Fibroblast of skin of right biceps (primary cell): ENCODE measurements around the gene AK9.

ENCODE experiments used
- DNase-seq: peaks from one replicate; pipeline ENCODE4 v3.0.0-alpha.2; 2013

AK9 gene

DNA sequence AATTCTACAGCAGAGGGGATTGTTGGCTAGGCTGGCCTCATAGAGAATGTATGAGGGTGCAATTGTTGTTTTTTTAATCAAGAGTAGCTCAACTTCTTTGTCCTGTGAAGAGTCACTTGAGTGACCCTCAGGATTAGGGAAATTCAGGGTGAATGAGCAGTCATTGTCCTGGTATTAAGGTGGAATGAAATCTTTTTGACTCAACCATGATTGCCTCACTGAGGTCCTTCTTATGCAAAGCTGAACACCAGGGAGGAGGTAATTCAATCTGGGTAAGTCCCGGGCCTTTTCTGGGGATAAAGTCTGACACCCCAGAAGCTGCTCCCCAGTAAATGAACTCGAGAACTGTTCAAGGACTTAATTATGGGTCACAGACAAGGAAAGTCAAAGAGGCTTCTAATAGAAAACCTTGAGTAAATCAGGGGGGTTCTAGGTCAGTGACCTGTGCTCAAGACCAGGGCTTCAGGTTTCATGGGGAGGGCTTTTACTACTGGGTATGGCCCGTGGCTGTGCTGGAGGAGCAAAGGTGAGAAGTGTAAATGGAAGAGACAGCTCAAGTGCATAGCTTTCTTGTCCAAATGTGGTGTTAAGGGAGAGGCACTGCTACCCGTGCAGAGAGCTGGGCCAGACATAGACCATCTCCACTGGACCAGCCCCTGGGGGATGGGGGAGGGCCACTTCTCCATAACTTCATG lies 182.7 kb downstream of the AK9 start:
- DNase-seq: no peak

DNA sequence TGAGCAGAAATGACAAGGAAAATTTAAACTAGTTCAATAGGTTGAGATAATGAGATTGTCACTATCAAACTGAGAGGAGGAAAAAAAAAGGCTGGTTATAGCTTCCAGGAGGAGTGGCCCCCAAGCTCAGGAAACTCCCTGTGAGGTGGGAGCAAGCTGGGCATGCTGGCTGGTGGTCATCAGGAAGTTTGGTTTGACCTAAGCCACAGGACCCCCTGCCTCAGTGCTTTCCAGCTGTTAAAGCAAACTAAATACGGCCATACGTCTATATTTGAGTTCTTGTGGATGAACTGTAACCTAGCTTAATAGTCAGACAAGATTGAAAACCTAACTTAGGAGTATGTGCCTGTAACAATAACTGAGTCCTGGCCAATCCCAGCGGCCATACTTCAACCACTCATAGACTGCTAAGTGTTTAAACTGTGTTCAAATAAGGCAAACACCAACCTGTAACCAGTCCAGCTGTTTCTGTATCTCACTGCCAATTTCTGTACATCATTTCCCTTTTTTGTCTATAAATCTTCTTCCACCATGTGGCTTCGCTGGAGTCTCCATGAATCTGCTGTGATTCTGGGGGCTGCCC lies 183.4 kb downstream of the AK9 start:
- DNase-seq: no peak

DNA sequence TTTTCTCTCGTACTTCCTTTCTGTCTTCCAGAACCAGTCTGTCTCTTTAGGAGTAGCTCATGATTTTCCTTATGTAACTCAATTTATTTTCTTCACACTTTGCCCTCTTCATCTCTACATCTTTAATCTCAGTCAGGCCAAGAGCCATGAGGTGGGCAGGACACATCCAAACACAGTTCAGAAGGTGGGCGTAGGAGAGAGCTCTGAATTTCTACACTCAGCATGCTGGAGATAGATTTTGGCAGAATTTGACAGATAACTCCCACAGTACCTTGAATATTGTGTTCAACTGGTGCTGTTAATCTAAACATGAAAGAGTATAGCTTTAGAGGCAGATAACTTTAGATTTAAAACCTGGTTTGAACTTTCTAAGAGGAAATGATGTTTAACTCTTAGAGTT lies 184.2 kb downstream of the AK9 start:
- DNase-seq: no peak

DNA sequence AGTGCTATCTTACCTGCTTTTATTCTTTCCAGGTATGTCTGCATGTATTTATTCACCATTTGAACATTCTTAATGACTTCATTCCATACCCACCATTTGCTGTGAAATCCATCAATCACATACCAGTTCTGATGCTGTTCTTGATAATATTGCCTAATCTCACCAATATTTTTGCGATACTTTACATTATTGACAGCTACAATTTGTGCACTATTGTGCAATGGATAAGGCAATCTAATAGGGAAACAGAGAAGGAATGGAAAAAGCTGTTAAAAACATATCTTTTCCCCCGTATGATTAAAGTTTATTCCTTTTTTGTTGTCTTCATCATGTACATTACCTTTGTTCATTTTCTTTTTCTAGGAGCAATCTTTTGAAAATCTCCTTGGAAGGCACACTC lies 184.7 kb downstream of the AK9 start:
- no peak for DNase-seq

DNA sequence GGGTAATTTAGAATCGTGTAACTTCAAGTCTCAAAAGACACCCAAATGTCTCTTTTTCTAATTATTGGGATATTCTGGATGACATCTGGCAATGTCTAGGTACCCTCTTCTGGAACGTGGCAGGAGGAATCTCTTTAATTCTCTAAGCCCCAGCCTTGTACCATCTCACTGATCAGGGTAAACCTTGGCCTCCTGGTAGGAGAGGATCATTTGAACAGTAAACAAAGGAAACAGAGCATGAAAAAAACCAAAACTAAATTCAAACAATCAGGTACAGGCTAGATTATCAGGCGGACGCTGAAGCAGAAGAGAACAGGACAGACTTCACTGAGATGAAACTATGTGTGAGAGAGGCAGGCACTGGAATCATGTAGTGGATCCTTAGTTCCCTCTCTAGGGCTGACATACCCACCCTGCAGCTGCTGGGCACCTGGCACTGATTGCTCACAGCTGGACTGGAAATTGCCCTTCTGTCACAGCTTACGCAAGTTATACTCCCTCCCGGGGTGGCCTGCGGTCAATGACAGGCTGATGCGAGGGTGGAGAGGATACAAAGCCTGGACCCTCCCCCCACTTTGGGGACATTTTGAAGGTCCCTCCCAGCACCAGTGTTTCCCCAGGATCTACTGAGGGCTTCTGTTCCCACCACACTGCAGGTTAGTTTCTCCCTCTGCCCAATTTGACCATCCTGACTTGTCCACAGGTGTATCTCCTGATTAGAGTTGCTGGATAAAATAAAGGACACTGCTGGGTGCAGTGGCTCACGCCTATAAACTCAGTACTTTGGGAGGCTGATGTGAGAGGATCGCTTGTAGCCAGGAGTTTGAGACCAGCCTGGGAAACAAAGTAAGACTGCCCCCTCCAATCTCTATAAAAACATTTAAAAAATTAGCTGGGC lies 187.4 kb downstream of the AK9 start:
- no peak for DNase-seq

DNA sequence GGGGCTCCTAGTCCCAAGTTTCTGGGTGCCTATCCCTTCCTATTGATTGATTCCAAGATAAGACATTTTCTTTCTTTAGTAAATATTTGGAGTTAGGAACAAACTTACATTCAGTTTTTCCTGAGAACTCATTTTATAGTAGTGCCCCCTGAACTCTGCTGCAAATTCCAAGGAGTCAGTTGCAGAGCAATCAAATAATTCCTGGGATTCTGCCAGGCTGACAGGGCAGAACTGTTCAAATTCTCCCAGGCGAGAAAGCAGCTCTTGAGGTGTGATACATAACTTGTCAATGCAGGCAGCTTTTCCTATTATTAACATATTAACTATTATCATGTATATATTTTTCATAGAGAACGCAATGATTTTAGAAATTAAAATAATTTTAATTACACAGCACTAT lies 192.1 kb downstream of the AK9 start:
- no peak for DNase-seq

DNA sequence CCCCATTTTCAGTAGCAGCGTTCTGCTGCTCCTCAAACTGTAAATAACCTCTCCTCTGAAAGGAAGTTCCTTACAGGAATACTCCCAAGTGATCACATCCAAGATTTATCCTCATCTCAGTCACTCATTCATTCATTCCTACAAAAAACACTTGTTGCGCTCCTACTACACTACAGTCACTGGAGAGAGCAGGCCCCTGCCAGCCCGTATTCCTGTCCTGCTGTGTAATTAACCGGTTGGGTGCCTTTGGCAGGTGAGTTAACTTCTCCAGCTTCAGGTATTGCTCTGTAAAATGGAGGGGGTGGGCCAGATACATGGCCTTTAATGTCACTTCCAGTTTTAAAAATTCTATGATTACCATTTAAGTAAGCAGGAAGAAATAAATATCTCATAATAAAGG lies 192.9 kb downstream of the AK9 start:
- DNase-seq: no peak

DNA sequence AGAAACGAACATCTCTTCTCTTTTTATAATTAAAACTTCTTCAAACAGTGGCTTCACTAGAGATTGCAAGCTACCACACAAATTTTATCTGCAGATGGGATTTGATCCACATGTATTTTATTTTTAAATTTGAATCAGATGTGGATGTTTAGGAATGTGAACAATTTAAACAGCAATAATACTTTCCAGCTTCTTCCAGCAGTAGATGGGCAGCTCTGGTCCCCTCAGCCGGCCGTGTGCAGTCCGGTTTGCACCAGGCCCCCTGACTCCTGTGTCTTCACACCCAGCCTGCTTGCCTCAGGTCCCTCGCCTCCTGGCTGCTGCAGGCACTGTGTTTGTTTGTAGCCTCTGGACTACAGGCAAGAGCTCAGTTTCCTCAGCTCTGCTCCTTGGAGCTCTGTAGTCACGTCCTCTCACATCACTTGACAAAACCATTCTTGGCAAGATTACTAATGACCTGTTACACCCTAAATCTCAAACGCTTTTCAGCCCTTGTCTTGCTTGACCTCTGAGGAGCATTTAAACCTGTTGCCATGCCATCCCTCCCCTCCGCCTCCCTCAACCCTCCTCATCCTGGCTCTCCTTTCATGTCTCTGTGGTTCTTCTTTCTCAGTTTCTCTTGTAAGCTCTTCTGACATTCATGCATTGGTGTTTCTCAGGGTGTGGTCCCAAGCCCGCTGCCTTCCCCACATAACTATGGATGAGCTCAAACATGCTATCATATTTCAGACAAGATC lies 194.8 kb downstream of the AK9 start:
- DNase-seq: no peak

DNA sequence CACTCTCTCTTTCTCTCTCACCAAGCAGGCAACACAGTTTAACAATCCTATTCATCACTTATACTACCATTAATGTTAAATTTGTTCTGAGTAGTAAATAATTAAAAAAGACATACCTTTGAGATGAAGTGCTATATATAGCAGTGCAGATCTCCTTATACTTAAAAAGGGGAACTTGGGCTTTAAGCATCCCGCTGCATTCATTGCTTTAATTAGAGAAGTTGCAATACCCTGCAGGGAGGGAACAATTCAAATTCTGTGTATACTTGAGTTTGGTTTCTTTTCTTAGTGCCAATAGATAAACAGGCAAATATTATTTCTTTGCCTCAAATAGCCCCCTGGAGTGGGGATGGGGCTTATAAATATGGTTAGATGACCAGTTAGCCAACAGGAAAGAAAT lies 197.1 kb downstream of the AK9 start:
- DNase-seq: no peak

DNA sequence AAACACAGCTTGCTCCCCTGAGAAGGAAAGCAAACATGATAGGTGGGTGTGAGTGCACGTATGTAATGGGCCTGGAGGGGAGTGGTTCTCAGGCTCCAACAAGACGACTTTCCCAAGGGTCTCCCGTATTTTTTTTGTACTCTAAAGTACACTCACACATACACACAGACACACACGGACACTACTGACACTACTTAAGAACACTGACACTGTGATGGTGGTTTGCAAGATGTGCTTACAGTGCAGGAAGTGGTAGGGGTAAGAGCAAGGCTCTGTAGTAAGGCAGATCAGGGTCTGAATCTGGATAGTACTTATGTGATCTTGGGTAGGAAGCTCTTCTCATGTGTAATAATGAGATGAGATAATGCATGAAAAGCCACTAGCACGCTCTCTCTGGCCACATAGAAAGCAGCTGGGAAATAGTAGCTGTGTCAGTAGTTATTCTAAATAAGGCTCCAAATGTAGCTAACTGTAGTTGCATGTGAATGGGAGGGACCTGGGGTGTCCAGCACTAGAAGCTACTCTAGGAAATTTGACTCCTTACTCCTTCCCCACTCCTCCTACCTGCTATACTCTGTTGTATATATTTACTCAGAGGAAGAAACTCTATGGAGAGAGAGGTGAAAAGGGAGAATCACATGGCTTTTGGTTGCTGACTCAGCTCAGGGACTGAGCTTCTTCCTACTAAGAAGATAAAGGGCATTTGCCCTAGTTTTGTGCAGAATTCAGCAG lies 199.6 kb downstream of the AK9 start:
- DNase-seq: no peak

DNA sequence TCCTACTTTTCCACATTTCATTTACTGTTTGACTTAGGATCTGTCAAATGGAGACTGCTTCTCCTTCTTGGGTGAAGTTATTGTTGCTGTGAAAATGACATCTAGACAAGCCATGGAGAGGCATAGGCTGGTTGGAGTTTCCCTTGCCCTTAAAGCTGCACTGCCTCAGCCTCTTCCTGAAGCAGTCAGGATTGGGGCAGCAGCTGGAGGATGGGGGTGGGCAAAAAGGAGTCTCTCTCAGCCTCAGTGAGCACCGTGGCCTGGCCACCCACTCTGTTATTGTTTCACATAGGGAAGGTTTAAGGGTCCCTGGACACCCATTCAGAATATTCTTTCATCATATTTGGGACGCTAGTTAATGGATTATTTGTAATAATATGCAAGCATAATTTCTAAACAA lies 200.3 kb downstream of the AK9 start:
- DNase-seq: no peak

DNA sequence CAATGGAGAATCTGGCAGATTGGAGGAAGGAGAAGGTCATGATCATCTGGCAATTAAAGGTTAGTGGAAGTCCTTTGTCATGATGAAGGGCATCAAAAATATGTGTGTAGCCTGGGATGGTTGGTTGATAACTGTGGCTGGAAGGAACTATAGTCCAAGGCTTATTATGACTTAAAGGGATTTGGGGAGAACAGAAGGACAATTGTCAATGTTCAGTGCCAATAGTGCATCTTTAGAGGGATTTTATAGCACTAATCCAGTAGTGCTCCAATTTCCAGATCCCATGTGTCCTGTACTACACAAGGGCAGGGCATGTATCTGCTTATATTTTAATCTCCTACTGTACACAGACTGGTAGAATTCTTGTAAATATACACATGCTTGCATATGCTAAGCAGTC lies 203.0 kb downstream of the AK9 start:
- no peak for DNase-seq

DNA sequence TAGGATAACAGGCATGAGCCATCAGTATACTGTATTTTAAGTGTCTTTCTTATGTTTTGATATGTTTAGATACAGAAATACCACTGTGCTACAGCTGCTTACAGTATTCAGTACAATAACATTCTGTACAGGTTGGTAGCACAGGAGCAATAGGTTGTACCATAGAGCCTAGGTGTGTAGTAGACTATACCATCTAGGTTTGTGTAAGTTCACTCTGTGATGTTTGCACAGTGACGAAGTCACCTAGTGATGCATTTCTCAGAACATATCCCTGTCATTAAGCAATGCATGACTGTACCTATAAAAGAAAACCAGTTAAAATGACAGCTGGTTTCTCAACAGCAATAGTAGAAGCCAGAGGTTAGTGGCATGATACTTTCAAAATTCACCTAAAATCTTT lies 204.9 kb downstream of the AK9 start:
- DNase-seq: no peak

DNA sequence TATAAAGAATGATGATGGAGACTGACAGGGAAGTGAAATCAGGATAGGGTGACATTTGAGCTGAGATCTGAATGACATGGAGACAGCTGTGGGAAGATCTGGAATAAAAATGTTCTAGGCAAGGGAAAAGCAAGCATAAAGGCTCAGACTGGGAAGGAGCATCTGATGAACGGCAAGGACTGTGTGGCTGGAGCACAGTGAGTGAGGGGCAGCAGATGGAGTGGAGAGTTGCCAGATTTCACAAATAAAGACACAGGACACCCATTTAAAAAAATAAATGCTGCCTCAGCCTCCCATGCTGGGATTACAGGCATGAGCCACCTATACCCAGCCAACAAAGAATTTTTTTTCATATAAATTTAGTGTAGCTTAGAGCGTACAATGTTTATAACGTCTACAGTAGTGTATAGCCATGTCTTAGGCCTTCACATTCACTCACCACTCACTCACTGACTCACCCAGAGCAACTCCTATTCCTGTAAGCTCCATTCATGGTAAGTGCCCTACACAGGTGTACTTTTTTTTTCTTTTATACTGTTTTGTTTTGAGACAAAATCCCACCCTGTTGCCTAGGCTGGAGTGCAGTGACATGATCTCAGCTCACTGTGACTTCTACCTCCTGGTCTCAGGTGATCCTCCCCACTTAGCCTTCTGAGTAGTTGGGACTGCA lies 205.6 kb downstream of the AK9 start:
- no peak for DNase-seq

DNA sequence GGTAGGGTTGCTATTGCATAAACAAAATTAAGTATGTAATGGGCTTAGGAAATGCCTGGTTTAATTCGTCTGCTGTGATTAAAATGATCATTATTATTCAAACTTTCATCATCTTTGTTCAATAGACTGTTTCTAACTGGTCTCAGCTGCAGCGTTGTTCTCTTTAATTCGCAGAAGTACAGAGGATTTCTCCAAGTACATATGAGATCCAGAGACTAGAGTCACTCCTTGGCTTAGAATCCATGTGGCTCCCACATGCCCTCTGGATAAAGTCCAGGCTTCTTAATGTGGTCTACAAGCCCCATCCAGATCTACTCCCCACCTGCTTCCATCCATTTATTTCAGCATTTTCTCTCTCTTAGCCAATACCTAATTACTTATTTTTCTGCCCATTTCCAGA lies 206.9 kb downstream of the AK9 start:
- DNase-seq: no peak

DNA sequence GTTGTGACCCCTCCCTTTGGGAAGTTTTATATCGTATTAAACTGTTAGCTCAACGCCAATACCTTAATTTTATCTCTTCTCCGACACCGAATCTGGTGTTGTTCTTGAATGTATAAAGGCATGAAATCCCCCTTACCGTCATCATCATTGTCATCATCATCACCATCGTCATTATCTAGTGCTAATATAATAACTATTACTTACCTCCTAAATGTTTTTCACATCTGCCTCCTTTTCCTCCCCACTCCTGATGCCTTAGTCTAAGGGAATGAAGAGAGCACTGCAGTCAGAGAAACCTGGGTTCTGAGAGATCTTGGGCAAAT lies 207.3 kb downstream of the AK9 start:
- DNase-seq: no peak

DNA sequence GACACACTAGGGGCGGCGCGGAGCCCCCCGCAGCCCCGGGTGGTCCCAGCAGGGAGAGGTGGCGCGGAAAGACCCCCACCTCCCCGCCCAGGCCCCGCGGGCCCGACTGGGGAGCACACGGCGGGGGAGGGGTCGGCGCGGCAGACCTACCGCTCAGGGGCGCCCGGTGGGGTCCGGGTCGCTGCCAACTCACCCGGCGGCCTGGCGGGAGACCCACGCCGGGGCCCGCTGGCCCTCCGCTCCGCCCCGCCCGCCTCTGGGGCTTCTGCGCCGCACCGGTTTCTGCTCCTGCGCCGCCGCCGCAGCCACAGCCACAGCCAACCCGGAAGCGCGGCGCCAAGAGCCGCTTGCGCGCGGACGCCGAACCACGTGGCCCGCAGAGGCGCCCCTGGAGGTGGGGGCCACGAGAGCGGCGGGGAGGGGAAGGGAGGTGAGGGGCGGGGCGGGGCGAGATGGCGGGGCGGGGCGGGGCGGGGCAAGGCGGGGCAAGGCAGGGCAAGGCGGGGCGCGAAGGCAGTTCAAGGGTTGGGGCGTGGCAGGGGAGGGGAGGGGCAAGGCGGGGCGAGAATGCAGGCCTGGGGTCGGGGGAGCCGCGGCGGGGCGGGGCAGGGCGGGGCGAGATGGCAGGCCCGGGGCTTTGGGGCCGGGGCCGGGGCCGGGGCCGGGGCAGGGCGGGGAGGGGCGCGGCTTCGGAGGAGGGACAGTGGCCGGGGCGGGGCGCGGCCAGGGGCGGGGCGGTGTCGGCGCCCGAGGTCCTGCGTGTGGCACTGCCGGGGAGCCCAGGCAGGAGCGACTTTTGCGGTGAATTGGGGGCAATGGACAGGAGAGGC lies 207.9 kb downstream of the AK9 start, which contains the start of gene ZBTB24:
TSS of gene ZBTB24 (minus strand) at position 315 of the 830 bp plus-strand sequence. CDS start 1,193 bp downstream, outside the sequence.
- DNase-seq: peak; percentile 92

DNA sequence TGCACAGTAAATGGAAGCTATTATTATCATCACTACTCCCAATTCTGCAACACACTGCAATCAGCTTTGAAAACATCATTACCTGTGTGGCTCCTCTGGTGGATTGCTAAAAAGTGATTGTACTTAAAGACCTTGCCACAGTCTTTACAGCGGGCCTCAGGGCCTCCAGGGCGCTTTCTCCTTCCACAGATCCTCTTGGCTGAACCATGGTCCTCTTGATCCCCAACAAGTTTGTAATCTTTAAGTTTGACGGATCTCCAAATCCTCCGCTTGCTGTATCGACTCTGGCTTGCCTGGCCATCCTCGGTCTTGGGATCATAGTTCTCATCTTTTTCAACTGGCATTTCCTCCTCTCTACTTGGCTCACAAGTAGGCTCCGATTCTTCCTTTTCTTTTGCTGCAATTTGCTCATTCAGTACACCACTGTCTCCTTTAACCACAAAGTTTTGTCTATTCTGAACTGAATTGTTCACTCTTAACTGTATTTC lies 210.0 kb downstream of the AK9 start:
- DNase-seq: no peak

DNA sequence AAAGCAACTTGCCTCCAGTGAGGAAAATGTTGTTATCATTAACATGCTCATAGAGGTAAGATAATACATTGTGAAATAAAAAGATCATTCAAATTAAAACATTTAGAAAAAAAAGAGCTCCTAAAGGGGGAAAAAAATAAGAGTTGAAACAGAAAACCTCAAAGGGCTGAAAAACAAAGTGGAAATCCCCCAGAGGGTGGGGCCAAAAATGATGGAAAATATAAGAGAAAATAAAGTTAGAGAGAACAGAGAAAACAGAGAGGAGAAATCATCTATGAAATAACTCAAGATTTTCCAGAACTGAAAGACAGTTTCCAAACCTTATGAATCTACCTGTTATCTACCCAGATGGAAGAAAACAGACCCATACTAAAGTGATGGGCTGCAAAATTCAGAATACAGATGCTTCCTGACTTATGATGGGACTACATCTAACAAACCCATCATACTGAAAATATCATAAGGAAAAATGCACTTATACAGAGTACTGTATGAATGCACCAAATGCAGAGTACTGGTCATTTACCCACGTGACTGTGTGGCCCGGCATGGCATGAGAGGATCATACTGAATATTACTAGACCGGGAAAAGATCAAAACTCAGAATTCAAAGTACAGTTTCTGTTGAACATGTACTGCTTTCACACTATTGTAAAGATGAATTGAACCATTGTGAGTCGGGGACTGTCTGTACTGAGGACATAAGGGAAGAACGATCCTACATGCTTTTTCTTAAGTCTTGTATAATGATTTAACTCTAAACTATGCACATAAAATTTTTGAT lies 212.0 kb downstream of the AK9 start:
- no peak for DNase-seq

DNA sequence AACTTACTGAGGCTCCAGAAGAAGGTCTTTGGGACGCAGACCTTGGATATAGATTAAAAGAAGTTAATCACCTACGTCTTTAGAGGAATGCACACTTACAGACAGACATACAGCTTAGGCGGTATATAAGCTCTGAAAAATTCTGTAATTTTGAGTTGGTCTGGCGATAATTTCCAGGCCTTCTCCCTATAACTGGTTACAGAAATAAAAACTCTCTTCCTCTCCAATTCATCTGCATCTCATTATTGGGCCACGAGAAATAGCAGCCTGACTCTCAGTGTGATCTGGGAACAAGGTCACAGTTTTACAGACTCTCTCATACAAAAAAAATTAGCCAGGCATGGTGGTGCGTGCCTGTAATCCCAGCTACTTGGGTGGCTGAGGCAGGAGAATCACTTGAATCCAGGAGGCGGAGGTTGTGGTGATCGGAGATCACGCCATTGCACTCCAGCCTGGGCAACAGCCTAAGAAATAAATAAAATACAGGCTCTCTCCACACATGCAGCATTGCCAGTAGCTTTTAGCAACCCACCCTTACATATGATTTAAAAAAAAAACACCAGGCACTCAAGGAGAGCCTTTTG lies 212.7 kb downstream of the AK9 start:
- peak; percentile 41 for DNase-seq
